MCF 10A (cell line): ENCODE data around the gene KEAP1. TPM values are rescaled to one million over a fixed set of nuclear protein-coding genes. Genes with fewer than 3 reads are reported as not detected.

Experiments used
- BruUV-seq: library from RNA; stranded (reverse); fragments of 400-500 nt; replicated peaks from 2 replicates; lab custom pipeline; 2021; lab: Mats Ljungman, UMichigan
- CTCF ChIA-PET: fragments of 300-600 bp; sonication (Branson Sonifier 250); formaldehyde crosslinking; extraction: SDS; loops from one replicate; lab custom pipeline; 2021; ENCODE audit warnings: antibody characterized with exemption, inconsistent platforms; lab: Yijun Ruan, JAX
- POLR2A ChIA-PET: fragments of 300-600, 350-650 bp; sonication (Branson Sonifier 250); formaldehyde crosslinking; extraction: SDS; loops from one replicate; lab custom pipeline; 2020; ENCODE audit warnings: antibody characterized with exemption, inconsistent platforms; lab: Yijun Ruan, JAX
- DNase-seq: peaks from one replicate; pipeline ENCODE4 v3.0.0-alpha.2; 2018; ENCODE audit not compliant: unreplicated experiment
- H3K27ac Mint-ChIP-seq: one replicate; pipeline ENCODE4 v1.8.0; 2022; ENCODE audit warnings: mild to moderate bottlenecking, low read depth, mixed read lengths; ENCODE audit not compliant: unreplicated experiment
- H3K27me3 Mint-ChIP-seq: one replicate; pipeline ENCODE4 v1.8.0; 2022; ENCODE audit warnings: mixed read lengths; ENCODE audit not compliant: insufficient read depth, unreplicated experiment
- H3K36me3 Mint-ChIP-seq: one replicate; pipeline ENCODE4 v1.8.0; 2022; ENCODE audit warnings: mild to moderate bottlenecking, moderate library complexity, mixed read lengths; ENCODE audit not compliant: insufficient read depth, unreplicated experiment
- H3K4me1 Mint-ChIP-seq: one replicate; pipeline ENCODE4 v1.8.0; 2022; ENCODE audit warnings: mixed read lengths; ENCODE audit not compliant: insufficient read depth, unreplicated experiment
- H3K4me3 Mint-ChIP-seq: one replicate; pipeline ENCODE4 v1.8.0; 2022; ENCODE audit warnings: mild to moderate bottlenecking, moderate library complexity, mixed read lengths; ENCODE audit not compliant: unreplicated experiment
- H3K9me3 Mint-ChIP-seq: one replicate; pipeline ENCODE4 v1.8.0; 2022; ENCODE audit warnings: mixed read lengths; ENCODE audit not compliant: unreplicated experiment
- CTCF ChIP-seq: fragments of 200-600 bp; IDR thresholded peaks from one replicate; pipeline ENCODE4 v1.8.0; 2022; ENCODE audit warnings: antibody characterized with exemption, mild to moderate bottlenecking; ENCODE audit not compliant: unreplicated experiment
- intact Hi-C: fragments of 100-400 bp; cut with micrococcal nuclease; formaldehyde crosslinking; loops from 2 replicates; pipeline ENCODE4 v1.14.1; 2022
- microRNA-seq: library from miRNA; unstranded; fragments of <30 nt; microRNA quantifications from one replicate; pipeline ENCODE4 v1.2.0, GENCODE V29; 2022
- total RNA-seq: library from RNA; stranded (reverse); gene quantifications from 2 replicates; pipeline ENCODE4 v1.2.3, GENCODE V29; 2022

Gene KEAP1
- total RNA-seq, 1 experiment from 2014 or later: 46.1 TPM

- POLR2A ChIA-PET: no interaction called here
- CTCF ChIA-PET: interaction anchor here (0.6 to 1.0 kb wide), 5 partner anchors 16 to 864 kb away, joined by 3 to 4 read pairs (median 3); no protein-coding TSS in a partner anchor
- no peak for DNase-seq
- Mint-ChIP-seq H3K36me3 (no peaks in the 10 kb centered on the region), H3K4me1 (no peaks in the 10 kb centered on the region), H3K27ac (no peak overlapping the region), H3K27me3 (peaks cover 8% of the 10 kb centered on the region), H3K4me3 (no peak overlapping the region), H3K9me3 (no peaks in the 10 kb centered on the region)
- no peak for TF ChIP-seq CTCF
- BruUV-seq: no TSS peak
- intact Hi-C loops: no loop called here
These were observed 52.8 kb downstream of the KEAP1 start for GRCh38 chr19:10450191-10450852.

GRCh38 chr19:10449037-10449436 is 54.1 kb downstream of the KEAP1 start:
- BruUV-seq: no TSS peak
- ChIA-PET CTCF (interaction anchor here (0.7 kb wide), 1 partner anchor 35 kb away, joined by 3 read pairs; no protein-coding TSS in a partner anchor), POLR2A (interaction anchor here (0.6 kb wide), 1 partner anchor 207 kb away, joined by 3 read pairs; no protein-coding TSS in a partner anchor)
- intact Hi-C loops: no loop called here
- no peaks in the 10 kb centered on the region for H3K36me3 Mint-ChIP-seq
- H3K4me3 Mint-ChIP-seq: no peak overlapping the region
- H3K9me3 Mint-ChIP-seq: no peaks in the 10 kb centered on the region
- no peak for TF ChIP-seq CTCF
- DNase-seq: no peak
- H3K27ac Mint-ChIP-seq: no peak overlapping the region
- no peaks in the 10 kb centered on the region for H3K4me1 Mint-ChIP-seq
- H3K27me3 Mint-ChIP-seq: peaks cover 8% of the 10 kb centered on the region

GRCh38 chr19:10442698-10443097 is 60.5 kb downstream of the KEAP1 start:
- intact Hi-C loops: no loop called here
- Mint-ChIP-seq H3K9me3 (no peaks in the 10 kb centered on the region), H3K4me1 (no peaks in the 10 kb centered on the region), H3K4me3 (no peak overlapping the region), H3K27ac (no peak overlapping the region), H3K27me3 (peaks cover 2% of the 10 kb centered on the region), H3K36me3 (peaks cover 6% of the 10 kb centered on the region)
- no TSS peak for BruUV-seq
- DNase-seq: no peak
- ChIA-PET POLR2A (no interaction called here), CTCF (no interaction called here)
- no peak for TF ChIP-seq CTCF

DNA sequence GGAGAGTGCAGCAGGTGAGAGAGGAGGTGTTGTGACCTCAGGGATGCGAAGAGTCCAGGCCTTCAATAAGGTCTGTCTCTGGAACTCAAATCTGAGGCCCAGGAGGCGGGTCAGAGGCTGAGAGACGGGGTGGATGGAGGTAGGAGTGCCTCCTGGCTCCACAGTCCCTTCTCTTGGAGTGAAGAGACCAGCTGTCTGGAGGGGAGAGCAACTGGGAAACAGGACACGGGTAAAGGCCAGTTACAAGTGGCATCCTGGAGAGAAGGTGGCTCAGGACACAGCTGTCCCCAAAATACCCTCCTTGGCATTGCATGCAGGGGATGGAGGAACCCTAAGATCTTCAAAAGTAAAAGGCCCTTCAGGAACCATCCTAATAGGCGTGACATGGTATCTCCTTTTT is 63.6 kb downstream of the KEAP1 start:
- POLR2A ChIA-PET: no interaction called here
- H3K27me3 Mint-ChIP-seq: no peaks in the 10 kb centered on the region
- no peak overlapping the region for H3K27ac Mint-ChIP-seq
- no TSS peak for BruUV-seq
- CTCF ChIA-PET: no interaction called here
- H3K4me1 Mint-ChIP-seq: no peaks in the 10 kb centered on the region
- intact Hi-C loops: no loop called here
- no peak for DNase-seq
- no peaks in the 10 kb centered on the region for H3K9me3 Mint-ChIP-seq
- peaks cover 6% of the 10 kb centered on the region for H3K36me3 Mint-ChIP-seq
- no peak overlapping the region for H3K4me3 Mint-ChIP-seq
- TF ChIP-seq CTCF: no peak

Small RNA genes within 50 kb of the gene (microRNA-seq; reads per million reads assigned to microRNA genes)
- gene MIR1238: not detected

Other genes starting within 250 kb of the KEAP1 start
- gene ICAM1, start 232.2 kb downstream of the KEAP1 start, total RNA-seq: 3.3 and 4.6 TPM in 2 replicates
- gene ICAM4, start 216.4 kb downstream of the KEAP1 start, total RNA-seq: not detected in 2 replicates
- 4.7 and 7.7 TPM in 2 replicates for gene ICAM5, start 213.4 kb downstream of the KEAP1 start, total RNA-seq
- 3.8 and 4.9 TPM in 2 replicates for gene ZGLP1, start 193.5 kb downstream of the KEAP1 start, total RNA-seq
- gene FDX2, start 187.3 kb downstream of the KEAP1 start, total RNA-seq: 30.2 and 30.3 TPM in 2 replicates
- 31.5 and 36.1 TPM in 2 replicates for gene RAVER1, start 169.8 kb downstream of the KEAP1 start, total RNA-seq
- gene ICAM3, start 163.7 kb downstream of the KEAP1 start, total RNA-seq: 7.6 and 7.9 TPM in 2 replicates
- gene TYK2, start 122.8 kb downstream of the KEAP1 start, total RNA-seq: 75.0 and 83.7 TPM in 2 replicates
- 164 and 188 TPM in 2 replicates for gene CDC37, start 99.8 kb downstream of the KEAP1 start, total RNA-seq
- 0.42 and 0.49 TPM in 2 replicates for gene PDE4A, start 82.8 kb downstream of the KEAP1 start, total RNA-seq
- not detected in 2 replicates for gene S1PR5, start 14.1 kb upstream of the KEAP1 start, total RNA-seq
- 22.6 and 36.8 TPM in 2 replicates for gene ATG4D, start 40.5 kb upstream of the KEAP1 start, total RNA-seq
- gene KRI1, start 62.7 kb upstream of the KEAP1 start, total RNA-seq: 23.3 and 27.4 TPM in 2 replicates
- 2.5 and 2.6 TPM in 2 replicates for gene CDKN2D, start 65.6 kb upstream of the KEAP1 start, total RNA-seq
- 1.8 and 6.1 TPM in 2 replicates for gene AP1M2, start 84.0 kb upstream of the KEAP1 start, total RNA-seq
- gene SLC44A2, start 122.2 kb upstream of the KEAP1 start, total RNA-seq: 6.2 and 10.6 TPM in 2 replicates
- gene ILF3, start 151.0 kb upstream of the KEAP1 start, total RNA-seq: 278 and 297 TPM in 2 replicates
- gene QTRT1, start 198.1 kb upstream of the KEAP1 start, total RNA-seq: 57.5 and 71.3 TPM in 2 replicates
- gene DNM2, start 214.7 kb upstream of the KEAP1 start, total RNA-seq: 114 and 125 TPM in 2 replicates